SKM-1 treated with dmso at 0.1 percent for 144 hours (cell line): ENCODE results near the gene UBE2R2.
"Not testable (repeated sequence)": the region's sequence is repeated elsewhere in the genome, so short reads cannot be mapped to it uniquely, and the experiment has no call there.

Experiments used
- DNase-seq: peaks from one replicate; lab custom pipeline; 2025; ENCODE audit not compliant: unreplicated experiment; lab: John Stamatoyannopoulos, UW

The UBE2R2 gene

GRCh38 chr9:33837138-33837537 is 20.2 kb downstream of the UBE2R2 start:
- DNase-seq = no peak

- DNase-seq = no peak
Observed at GRCh38 chr9:33840381-33840780, 23.4 kb downstream of the UBE2R2 start.

GRCh38 chr9:33843312-33843961 is 26.5 kb downstream of the UBE2R2 start:
- DNase-seq = peak; percentile 6

- DNase-seq = no peak
Observed at GRCh38 chr9:33846231-33846630, 29.3 kb downstream of the UBE2R2 start.

- not testable (repeated sequence) for DNase-seq
Observed at GRCh38 chr9:33847894-33848205, 30.9 kb downstream of the UBE2R2 start.

- no peak for DNase-seq
Observed at GRCh38 chr9:33850267-33850629, 33.3 kb downstream of the UBE2R2 start.

GRCh38 chr9:33850677-33851076 is 33.7 kb downstream of the UBE2R2 start:
- DNase-seq = no peak

GRCh38 chr9:33851301-33851700 is 34.3 kb downstream of the UBE2R2 start:
- no peak for DNase-seq

GRCh38 chr9:33852216-33852826 is 35.4 kb downstream of the UBE2R2 start:
- no peak for DNase-seq

- no peak for DNase-seq
Observed at GRCh38 chr9:33856247-33856646, 39.3 kb downstream of the UBE2R2 start.

- DNase-seq = no peak
Observed at GRCh38 chr9:33858423-33858822, 41.5 kb downstream of the UBE2R2 start.

GRCh38 chr9:33860200-33860871 is 43.4 kb downstream of the UBE2R2 start:
- no peak for DNase-seq

GRCh38 chr9:33861917-33862453 is 45.0 kb downstream of the UBE2R2 start:
- no peak for DNase-seq

- DNase-seq = not testable (repeated sequence)
Observed at GRCh38 chr9:33863027-33863426, 46.1 kb downstream of the UBE2R2 start.

GRCh38 chr9:33867747-33868439 is 50.9 kb downstream of the UBE2R2 start:
- DNase-seq = no peak

GRCh38 chr9:33868440-33868973 is 51.5 kb downstream of the UBE2R2 start:
- no peak for DNase-seq

- not testable (repeated sequence) for DNase-seq
Observed at GRCh38 chr9:33869243-33869642, 52.3 kb downstream of the UBE2R2 start.

GRCh38 chr9:33877727-33878489 is 60.9 kb downstream of the UBE2R2 start:
- DNase-seq = no peak

GRCh38 chr9:33878691-33879366 is 61.9 kb downstream of the UBE2R2 start:
- no peak for DNase-seq
